ENCODE data around the gene COL4A5.

- TF ChIP-seq POLR2A (IDR thresholded peaks at IDR 0.05) (no peak), CTCF (IDR thresholded peaks at IDR 0.05) (no peak)
Observed at GRCh38 chrX:108736509-108737479, 297.2 kb downstream of the COL4A5 start, which contains the start of gene IRS4.
